D721Med (cell line): ENCODE results near the gene PDCL3.

Experiments used
- DNase-seq: peaks from one replicate; pipeline ENCODE4 v3.0.0; 2011; ENCODE audit warnings: low spot score; ENCODE audit not compliant: insufficient read length
- FAIRE-seq: peaks from 2 replicates; lab custom pipeline; 2011; peaks lifted over from hg19 to GRCh38; lab: Jason Lieb, UNC
- CTCF ChIP-seq: IDR thresholded peaks from 2 replicates; pipeline ENCODE4 v1.5.1; 2012; ENCODE audit warnings: mild to moderate bottlenecking, control low read depth; ENCODE audit not compliant: insufficient read depth; ENCODE audit errors: missing control alignments

The PDCL3 gene

GRCh38 chr2:100541404-100541803, 21.4 kb upstream of the PDCL3 start:
- no peak for TF ChIP-seq CTCF
- no peak for FAIRE-seq
- DNase-seq, result no peak

- TF ChIP-seq CTCF, result no peak
- FAIRE-seq (no peak), DNase-seq (no peak)
These were observed 20.4 kb upstream of the PDCL3 start for GRCh38 chr2:100542418-100542817.

GRCh38 chr2:100544911-100545596, 17.7 kb upstream of the PDCL3 start:
- DNase-seq, result no peak
- no peak for TF ChIP-seq CTCF
- no peak for FAIRE-seq

GRCh38 chr2:100546469-100546868, 16.3 kb upstream of the PDCL3 start:
- no peak for DNase-seq
- TF ChIP-seq CTCF, result no peak
- no peak for FAIRE-seq

GRCh38 chr2:100548771-100549170, 14.0 kb upstream of the PDCL3 start:
- DNase-seq (no peak), FAIRE-seq (no peak)
- TF ChIP-seq CTCF, result no peak

GRCh38 chr2:100551303-100551702, 11.5 kb upstream of the PDCL3 start:
- FAIRE-seq (no peak), DNase-seq (no peak)
- no peak for TF ChIP-seq CTCF

GRCh38 chr2:100554798-100555407, 7.9 kb upstream of the PDCL3 start:
- no peak for DNase-seq
- no peak for FAIRE-seq

More at GRCh38 chr2:100554798-100555407, 7.9 kb upstream of the PDCL3 start:
- TF ChIP-seq CTCF, result no peak
